HEK293 (cell line): Measurements from ENCODE around the gene SEC61G.

Source experiments
- CTCF ChIP-seq: fragments of 450-650 bp; formaldehyde crosslinking; IDR thresholded peaks from 2 replicates; pipeline ENCODE4 v1.5.1; 2016; ENCODE audit warnings: missing biosample characterization, missing genetic modification characterization
- INSM2 ChIP-seq: fragments of 450-650 bp; formaldehyde crosslinking; IDR thresholded peaks from 2 replicates; pipeline ENCODE4 v1.5.1; 2016; ENCODE audit warnings: missing biosample characterization, missing genetic modification characterization
- MZF1 ChIP-seq: fragments of 450-650 bp; formaldehyde crosslinking; IDR thresholded peaks from 2 replicates; pipeline ENCODE4 v1.5.1; 2017; ENCODE audit warnings: missing biosample characterization, missing genetic modification characterization, borderline replicate concordance
- SP2 ChIP-seq: fragments of 450-650 bp; formaldehyde crosslinking; IDR thresholded peaks from 2 replicates; pipeline ENCODE4 v1.5.1; 2016; ENCODE audit warnings: missing biosample characterization, missing genetic modification characterization
- YY1 ChIP-seq: fragments of 450-650 bp; formaldehyde crosslinking; IDR thresholded peaks from 2 replicates; pipeline ENCODE4 v1.5.1; 2018; ENCODE audit warnings: missing biosample characterization, missing genetic modification characterization
- ZFHX2 ChIP-seq: fragments of 450-650 bp; formaldehyde crosslinking; conservative IDR thresholded peaks from 2 replicates; pipeline ENCODE4 v1.5.1; 2016; ENCODE audit warnings: missing biosample characterization, missing genetic modification characterization
- ZNF211 ChIP-seq: fragments of 450-650 bp; formaldehyde crosslinking; IDR thresholded peaks from 2 replicates; pipeline ENCODE4 v1.5.1; 2016; ENCODE audit warnings: low read depth, missing biosample characterization, missing genetic modification characterization
- ZNF350 ChIP-seq: fragments of 450-650 bp; formaldehyde crosslinking; IDR thresholded peaks from 2 replicates; pipeline ENCODE4 v1.5.0; 2017; ENCODE audit warnings: missing biosample characterization, mild to moderate bottlenecking, missing genetic modification characterization
- ZNF654 ChIP-seq: fragments of 450-650 bp; formaldehyde crosslinking; IDR thresholded peaks from 2 replicates; pipeline ENCODE4 v1.5.1; 2016; ENCODE audit warnings: low read depth, missing biosample characterization, missing genetic modification characterization
- ZNF747 ChIP-seq: fragments of 450-650 bp; formaldehyde crosslinking; IDR thresholded peaks from 2 replicates; pipeline ENCODE4 v1.5.1; 2016; ENCODE audit warnings: missing biosample characterization, missing genetic modification characterization
- ZNF785 ChIP-seq: fragments of 450-650 bp; formaldehyde crosslinking; IDR thresholded peaks from 2 replicates; pipeline ENCODE4 v1.5.1; 2016; ENCODE audit warnings: missing biosample characterization, missing genetic modification characterization
- ZSCAN18 ChIP-seq: fragments of 450-650 bp; formaldehyde crosslinking; IDR thresholded peaks from 2 replicates; pipeline ENCODE4 v1.5.1; 2016; ENCODE audit warnings: missing biosample characterization, missing genetic modification characterization

- TF ChIP-seq ZFHX2 (tag by site-specific recombination) (no peak), CTCF (tag by site-specific recombination) (no peak), ZNF350 (no peak), MZF1 (tag by site-specific recombination) (no peak), ZNF785 (tag by site-specific recombination) (no peak), ZNF211 (no peak), ZSCAN18 (tag by site-specific recombination) (no peak), ZNF747 (tag by site-specific recombination) (no peak), YY1 (tag by site-specific recombination) (no peak), ZNF654 (tag by site-specific recombination) (no peak), SP2 (tag by site-specific recombination) (no peak), INSM2 (tag by site-specific recombination) (no peak)
Measured at GRCh38 chr7:54705436-54705835, 53.6 kb downstream of the SEC61G start.
